Measurements from ENCODE around the gene TEX54. TPM values are rescaled to one million over a fixed set of nuclear protein-coding genes. Genes with fewer than 3 reads are reported as not detected.
"Not testable (repeated sequence)": the region's sequence is repeated elsewhere in the genome, so short reads cannot be mapped to it uniquely, and the experiment has no call there.

The TEX54 gene
- polyA plus RNA-seq, 10 donors, result not detected

GRCh38 chr11:62835336-62835735 is 2.7 kb upstream of the TEX54 start:
- no peak for DNase-seq

GRCh38 chr11:62831520-62832335 is 913 bp downstream of the TEX54 start, which contains the start of gene STX5:
Gene STX5 (minus strand): TSS chr11:62832051. CDS start chr11:62831243, 808 bp downstream.
- DNase-seq, result peak; percentile 99 to 100 (median 99)

- DNase-seq, result peak in 1 of 3 donors; percentile 47
Measured at GRCh38 chr11:62830904-62831519, 1.6 kb downstream of the TEX54 start.

- DNase-seq, result not testable (repeated sequence)
Measured at GRCh38 chr11:62828130-62828529, 4.5 kb downstream of the TEX54 start.

GRCh38 chr11:62823677-62824076 is 9.0 kb downstream of the TEX54 start:
- DNase-seq, result no peak

- DNase-seq, result no peak
Measured at GRCh38 chr11:62817129-62817528, 15.5 kb downstream of the TEX54 start.

- DNase-seq, result no peak
Measured at GRCh38 chr11:62816557-62816956, 16.1 kb downstream of the TEX54 start.

- no peak for DNase-seq
Measured at GRCh38 chr11:62811659-62812058, 21.0 kb downstream of the TEX54 start.

GRCh38 chr11:62810748-62811147 is 21.9 kb downstream of the TEX54 start:
- DNase-seq, result no peak

GRCh38 chr11:62806611-62807121 is 26.0 kb downstream of the TEX54 start:
- peak in 1 of 3 donors; percentile 32 for DNase-seq

GRCh38 chr11:62805961-62806441 is 26.6 kb downstream of the TEX54 start:
- DNase-seq, result no peak

GRCh38 chr11:62805076-62805892 is 27.4 kb downstream of the TEX54 start, which contains the start of gene NXF1:
Gene NXF1 (minus strand): TSS chr11:62805440. CDS start chr11:62805356, 84 bp downstream.
- DNase-seq, result peak; percentile 94 to 98 (median 98)

- peak in 1 of 3 donors; percentile 9 for DNase-seq
Measured at GRCh38 chr11:62804310-62805075, 28.1 kb downstream of the TEX54 start.

GRCh38 chr11:62801071-62801470 is 31.6 kb downstream of the TEX54 start:
- no peak for DNase-seq

- no peak for DNase-seq
Measured at GRCh38 chr11:62799486-62799885, 33.2 kb downstream of the TEX54 start.

GRCh38 chr11:62796281-62796680 is 36.4 kb downstream of the TEX54 start:
- no peak for DNase-seq

- no peak for DNase-seq
Measured at GRCh38 chr11:62794201-62794775, 38.4 kb downstream of the TEX54 start.

GRCh38 chr11:62792202-62792575 is 40.5 kb downstream of the TEX54 start:
- peak in 1 of 3 donors; percentile 27 for DNase-seq

GRCh38 chr11:62791501-62792201 is 41.0 kb downstream of the TEX54 start, which contains the start of gene TMEM223:
Gene TMEM223 (minus strand): TSS chr11:62792006. CDS start chr11:62791994, 12 bp downstream.
- peak; percentile 78 to 96 (median 89) for DNase-seq

- DNase-seq, result no peak
Measured at GRCh38 chr11:62789576-62789975, 43.1 kb downstream of the TEX54 start.
